GM21381 (cell line): ENCODE data around the gene SLAIN2.
A peak's percentile ranks its signal among the peaks of the same experiment; 100 is the strongest.
"Not testable (repeated sequence)": the region's sequence is repeated elsewhere in the genome, so short reads cannot be mapped to it uniquely, and the experiment has no call there.

Source experiments
- ATAC-seq: cut with Tn5 transposase; IDR thresholded peaks from one replicate; pipeline ENCODE4 v1.9.1; 2021; ENCODE audit warnings: mild to moderate bottlenecking, moderate library complexity; ENCODE audit not compliant: unreplicated experiment

SLAIN2 gene

GRCh38 chr4:48340965-48341775 lies at the start of gene SLAIN2:
SLAIN2 (plus strand) TSS chr4:48341529; CDS start chr4:48341740, 211 bp downstream.
- peak; percentile 86 for ATAC-seq

DNA sequence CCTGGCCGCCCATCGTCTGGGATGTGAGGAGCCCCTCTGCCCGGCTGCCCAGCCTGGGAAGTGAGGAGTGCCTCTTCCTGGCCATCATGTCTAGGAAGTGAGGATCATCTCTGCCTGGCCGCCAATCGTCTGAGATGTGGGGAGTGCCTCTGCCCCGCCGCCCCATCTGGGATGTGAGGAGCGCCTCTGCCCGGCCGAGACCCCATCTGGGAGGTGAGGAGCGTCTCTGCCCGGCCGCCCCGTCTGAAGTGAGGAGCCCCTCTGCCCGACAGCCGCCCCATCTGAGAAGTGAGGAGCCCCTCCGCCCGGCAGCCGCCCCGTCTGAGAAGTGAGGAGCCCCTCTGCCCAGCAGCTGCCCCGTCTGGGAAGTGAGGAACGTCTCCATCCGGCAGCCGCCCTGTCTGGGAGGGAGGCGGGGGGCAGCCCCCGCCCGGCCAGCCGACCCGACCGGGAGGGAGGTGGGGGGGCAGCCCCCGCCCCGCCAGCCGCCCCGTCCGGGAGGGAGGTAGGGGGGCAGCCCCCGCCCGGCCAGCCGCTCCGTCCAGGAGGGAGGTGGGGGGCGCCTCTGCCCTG lies 49.0 kb upstream of the SLAIN2 start:
- not testable (repeated sequence) for ATAC-seq

- no peak for ATAC-seq
Measured at GRCh38 chr4:48295116-48295515, 46.2 kb upstream of the SLAIN2 start.

- ATAC-seq = peak; percentile 96
Measured at GRCh38 chr4:48296365-48296764, 45.0 kb upstream of the SLAIN2 start.

- no peak for ATAC-seq
Measured at GRCh38 chr4:48297256-48297846, 44.0 kb upstream of the SLAIN2 start.

- no peak for ATAC-seq
Measured at GRCh38 chr4:48299560-48299959, 41.8 kb upstream of the SLAIN2 start.

GRCh38 chr4:48300004-48300403 lies 41.3 kb upstream of the SLAIN2 start:
- no peak for ATAC-seq

DNA sequence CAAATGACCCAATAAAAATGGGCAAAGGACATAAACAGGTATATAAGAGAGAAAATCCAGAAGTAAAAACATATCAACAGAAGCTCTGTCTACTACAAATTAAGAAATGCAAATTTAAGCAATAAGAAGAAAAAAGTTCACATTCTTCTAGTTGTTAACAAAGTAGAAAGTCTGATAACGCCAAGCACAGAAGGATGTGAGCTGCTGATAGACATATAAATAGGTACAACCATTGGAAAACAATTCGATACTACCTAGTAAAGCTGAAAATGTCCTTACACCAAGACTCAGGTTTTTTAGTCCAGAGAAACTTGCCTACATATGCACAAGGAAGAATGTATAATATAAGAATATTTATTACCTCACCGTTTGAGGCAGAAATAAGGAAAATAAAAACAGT lies 35.8 kb upstream of the SLAIN2 start:
- no peak for ATAC-seq

- peak; percentile 68 for ATAC-seq
Measured at GRCh38 chr4:48307528-48307927, 33.8 kb upstream of the SLAIN2 start.

DNA sequence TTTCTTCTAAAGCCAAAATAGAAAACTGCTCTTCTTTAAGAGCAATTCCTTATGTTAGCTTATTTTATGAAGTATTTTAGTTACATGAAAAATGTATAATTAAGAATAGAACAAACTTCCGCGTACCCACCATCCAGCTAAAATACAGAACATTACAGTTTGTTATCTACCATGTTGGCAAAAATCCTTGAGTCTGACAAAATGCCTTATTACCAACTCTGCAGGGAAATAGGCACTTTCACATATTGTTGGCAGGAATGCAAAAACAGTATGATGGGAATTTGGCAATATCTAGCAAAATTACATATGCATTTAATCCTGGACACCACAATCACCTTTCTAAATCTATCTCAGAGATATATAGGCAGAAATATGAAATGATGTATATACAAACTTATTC lies 32.4 kb upstream of the SLAIN2 start:
- ATAC-seq = no peak

DNA sequence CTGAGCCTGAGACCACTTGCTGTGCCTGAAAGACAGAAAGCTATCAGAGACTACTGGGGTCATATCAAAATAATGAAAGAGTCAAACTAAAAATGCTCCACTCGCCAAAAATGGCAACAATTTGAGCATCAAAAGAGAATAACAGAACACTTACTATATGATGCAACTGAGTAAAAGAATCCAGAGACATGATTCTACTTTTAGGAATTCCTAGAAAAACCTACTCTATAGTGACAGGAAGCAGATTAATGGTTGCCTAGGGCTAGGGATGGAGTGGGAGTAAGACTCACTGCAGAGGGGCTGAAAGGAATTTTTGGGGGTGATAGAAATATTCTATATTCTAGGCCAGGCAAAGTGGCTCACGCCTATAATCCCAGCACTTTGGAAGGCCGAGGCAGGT lies 29.4 kb upstream of the SLAIN2 start:
- ATAC-seq = no peak

GRCh38 chr4:48314746-48315145 lies 26.6 kb upstream of the SLAIN2 start:
- not testable (repeated sequence) for ATAC-seq

GRCh38 chr4:48315728-48316630 lies 25.4 kb upstream of the SLAIN2 start:
- peak; percentile 91 for ATAC-seq

- no peak for ATAC-seq
Measured at GRCh38 chr4:48321312-48321711, 20.0 kb upstream of the SLAIN2 start.

- no peak for ATAC-seq
Measured at GRCh38 chr4:48322063-48322462, 19.3 kb upstream of the SLAIN2 start.

- no peak for ATAC-seq
Measured at GRCh38 chr4:48324281-48324680, 17.0 kb upstream of the SLAIN2 start.

GRCh38 chr4:48329193-48329592 lies 12.1 kb upstream of the SLAIN2 start:
- ATAC-seq = no peak

DNA sequence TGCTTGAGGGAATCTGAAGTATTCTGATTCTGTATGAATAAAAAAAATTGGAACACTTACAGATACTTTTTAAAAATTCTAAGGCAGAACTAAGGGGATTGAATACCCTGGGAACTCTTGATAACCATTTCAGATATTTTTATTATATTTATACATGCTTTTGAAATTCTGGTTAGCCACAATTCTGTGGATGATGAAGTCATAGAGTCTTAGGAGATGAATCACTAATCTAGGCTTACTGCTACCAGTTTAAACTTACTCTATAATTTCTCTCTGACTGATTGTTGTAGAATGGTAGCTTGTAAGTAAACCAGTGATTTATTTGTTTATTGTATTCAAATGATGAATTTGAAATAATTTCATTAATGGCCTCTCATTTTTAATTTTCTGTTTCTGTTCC lies 11.4 kb upstream of the SLAIN2 start:
- no peak for ATAC-seq

DNA sequence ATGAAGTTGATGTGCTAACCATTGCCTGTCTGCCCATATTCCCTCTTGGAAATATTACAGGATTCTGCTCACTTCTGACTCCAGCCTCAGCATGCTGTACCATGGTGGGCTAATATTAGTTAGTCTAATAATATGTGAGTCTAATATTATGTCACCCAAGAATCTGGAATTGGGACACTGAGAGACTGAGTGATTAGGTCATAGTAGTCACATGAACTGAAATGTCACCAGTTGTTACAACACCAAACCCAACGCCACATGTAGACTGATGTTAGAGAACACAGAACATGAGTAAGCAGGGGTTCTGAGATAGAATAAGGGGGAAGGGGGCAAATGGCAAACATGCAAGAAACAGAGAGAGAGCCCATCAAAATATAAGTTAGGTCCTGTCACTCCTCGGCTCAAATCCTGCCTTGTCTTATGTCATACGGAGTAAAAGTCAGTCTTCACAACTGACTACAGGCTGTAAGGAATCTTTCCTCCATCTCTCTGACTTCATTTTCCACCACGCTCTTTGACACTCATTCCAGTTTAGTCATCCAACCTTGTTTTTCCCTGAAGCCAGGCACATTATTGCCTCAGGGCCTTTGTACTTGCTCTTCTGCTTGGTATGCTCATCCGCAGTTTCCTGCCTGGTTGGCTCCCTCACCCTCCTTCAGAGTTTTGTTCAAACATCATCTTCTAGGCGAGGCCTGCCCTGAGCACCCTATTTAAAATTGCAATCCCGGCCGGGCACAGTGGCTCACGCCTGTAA lies 9.6 kb upstream of the SLAIN2 start:
- ATAC-seq = no peak

DNA sequence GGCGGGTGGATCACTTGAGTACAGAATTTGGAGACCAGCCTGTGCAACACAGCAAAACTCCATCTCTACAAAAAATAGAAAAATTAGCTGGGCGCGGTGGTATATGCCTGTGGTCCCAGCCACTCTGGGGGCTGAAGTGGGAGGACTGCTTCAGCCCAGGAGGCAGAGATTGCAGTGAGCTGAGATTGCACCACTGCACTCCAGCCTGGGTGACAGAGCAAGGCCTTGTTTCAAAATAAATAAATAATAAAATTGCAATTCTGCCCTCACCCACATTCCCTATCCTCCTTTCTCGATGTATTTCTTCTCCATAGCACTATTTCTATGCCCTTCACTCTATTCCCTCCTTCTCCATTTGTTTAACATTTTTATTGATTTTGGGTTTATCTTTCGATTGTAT lies 8.7 kb upstream of the SLAIN2 start:
- no peak for ATAC-seq
